Measurements from ENCODE around the gene ELMO1.
A peak's percentile ranks its signal among the peaks of the same experiment; 100 is the strongest.

ELMO1 gene

GRCh38 chr7:36970551-36971514, 477.8 kb downstream of the ELMO1 start:
- ATAC-seq = no peak
- no peak for DNase-seq

GRCh38 chr7:36969376-36969775, 479.3 kb downstream of the ELMO1 start:
- ATAC-seq = no peak
- no peak for DNase-seq

DNA sequence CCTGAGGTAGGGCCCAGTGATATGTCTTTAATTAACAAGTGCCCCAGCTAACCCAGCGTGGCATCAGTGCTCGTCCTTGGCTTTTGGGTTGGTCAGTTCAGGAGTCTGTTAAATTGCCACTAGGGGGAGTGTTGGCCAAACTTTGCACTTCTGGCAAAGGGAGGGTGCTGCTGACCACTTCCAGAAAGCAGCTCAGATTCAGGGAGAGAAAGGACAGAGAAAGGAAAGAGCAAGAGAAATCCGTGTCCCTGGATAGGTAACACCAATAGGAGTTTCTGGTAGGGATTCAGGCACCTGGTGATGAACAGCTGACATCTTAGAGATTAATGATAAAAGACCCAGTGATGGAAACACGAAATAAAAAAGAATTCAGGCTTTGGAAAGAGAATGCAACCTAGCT, 481.3 kb downstream of the ELMO1 start:
- ATAC-seq = no peak
- no peak for DNase-seq

- DNase-seq = no peak
- no peak for ATAC-seq
Observed at GRCh38 chr7:36966636-36967035, 482.0 kb downstream of the ELMO1 start.

DNA sequence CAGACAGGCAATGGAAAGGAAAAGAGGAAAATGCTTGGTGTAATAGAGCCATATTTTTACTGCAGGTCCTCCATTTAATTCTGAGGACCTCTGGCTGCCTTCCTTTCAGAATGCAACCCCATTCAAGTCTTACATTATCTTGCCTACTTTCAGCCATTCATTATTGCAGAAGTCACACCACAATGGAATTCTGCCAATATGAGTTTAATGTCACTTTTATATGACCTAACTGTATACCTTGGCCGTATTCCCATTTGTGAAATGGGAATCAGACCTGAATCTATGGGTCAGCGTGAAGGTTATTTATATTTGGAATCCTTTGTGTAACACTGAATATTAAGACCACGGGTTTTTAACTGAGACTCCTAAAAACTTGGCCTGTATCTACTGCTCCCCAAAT, 482.6 kb downstream of the ELMO1 start:
- ATAC-seq (no peak), DNase-seq (no peak)

GRCh38 chr7:36965625-36966024, 483.0 kb downstream of the ELMO1 start:
- no peak for DNase-seq

GRCh38 chr7:36964297-36964696, 484.4 kb downstream of the ELMO1 start:
- DNase-seq = no peak
- no peak for ATAC-seq

More at GRCh38 chr7:36965625-36966024, 483.0 kb downstream of the ELMO1 start:
- no peak for ATAC-seq

GRCh38 chr7:36962367-36962766, 486.3 kb downstream of the ELMO1 start:
- ATAC-seq (no peak), DNase-seq (no peak)

DNA sequence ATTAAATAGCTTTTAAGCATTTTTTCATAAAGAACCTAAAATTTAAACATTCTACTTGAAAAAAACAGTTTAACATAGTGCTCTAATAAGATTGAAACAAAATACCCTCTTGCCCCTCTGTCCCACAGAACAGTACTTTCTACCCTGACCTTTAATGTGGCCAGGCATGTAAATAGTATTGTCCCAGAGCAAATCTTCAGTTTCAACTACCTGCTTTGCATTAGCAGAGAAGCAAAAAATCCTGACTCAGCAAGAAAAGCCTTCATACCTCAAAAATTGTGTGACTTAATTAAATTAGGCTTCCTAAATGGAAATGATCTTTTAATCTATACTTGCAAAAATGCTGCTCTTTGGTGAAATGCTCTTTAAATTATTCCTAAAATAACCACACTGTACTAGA, 487.0 kb downstream of the ELMO1 start:
- DNase-seq = no peak
- ATAC-seq = no peak

DNA sequence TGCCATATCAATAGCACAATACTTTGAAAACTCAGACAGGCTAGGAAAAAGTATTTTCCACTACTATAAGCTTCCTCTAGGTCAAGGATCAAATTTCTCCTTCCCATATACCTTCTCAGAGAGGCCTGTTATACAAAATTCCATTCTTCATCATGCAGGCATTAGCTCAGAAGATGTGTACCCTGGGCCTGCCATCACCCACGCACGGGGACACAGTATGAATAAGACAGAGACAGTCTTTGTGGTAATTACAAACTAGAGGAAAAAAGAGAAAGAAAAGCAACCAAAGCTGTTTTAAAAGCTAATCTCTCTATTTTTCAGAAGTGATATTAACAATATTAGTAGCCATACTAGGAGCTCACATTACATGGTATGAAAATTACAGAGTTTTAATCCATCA, 487.6 kb downstream of the ELMO1 start:
- peak; percentile 23 for DNase-seq
- ATAC-seq = peak; percentile 61

DNA sequence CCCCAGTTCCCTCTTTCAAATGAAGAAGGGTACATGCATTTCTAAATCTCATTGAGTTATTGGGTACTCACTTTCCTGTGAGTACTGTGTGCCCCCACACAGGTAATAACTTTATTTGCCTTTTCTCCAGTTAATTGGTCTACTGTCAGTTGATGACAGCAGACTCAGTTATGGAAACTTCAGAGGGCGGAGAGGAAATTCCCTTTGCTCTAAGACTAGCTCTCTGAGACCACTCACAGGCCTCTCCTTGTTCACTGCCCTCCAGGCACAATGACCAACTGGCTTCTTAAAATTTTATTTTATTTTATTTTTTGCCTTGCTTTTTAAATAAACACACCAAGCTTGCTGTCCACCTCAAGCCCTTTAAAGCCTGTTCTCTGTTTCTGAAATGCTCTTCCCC, 488.6 kb downstream of the ELMO1 start:
- peak; percentile 63 for ATAC-seq
- peak; percentile 9 for DNase-seq

- DNase-seq (no peak), ATAC-seq (no peak)
Observed at GRCh38 chr7:36958111-36958733, 490.4 kb downstream of the ELMO1 start.

GRCh38 chr7:36957620-36958019, 491.0 kb downstream of the ELMO1 start:
- no peak for DNase-seq
- ATAC-seq = no peak

DNA sequence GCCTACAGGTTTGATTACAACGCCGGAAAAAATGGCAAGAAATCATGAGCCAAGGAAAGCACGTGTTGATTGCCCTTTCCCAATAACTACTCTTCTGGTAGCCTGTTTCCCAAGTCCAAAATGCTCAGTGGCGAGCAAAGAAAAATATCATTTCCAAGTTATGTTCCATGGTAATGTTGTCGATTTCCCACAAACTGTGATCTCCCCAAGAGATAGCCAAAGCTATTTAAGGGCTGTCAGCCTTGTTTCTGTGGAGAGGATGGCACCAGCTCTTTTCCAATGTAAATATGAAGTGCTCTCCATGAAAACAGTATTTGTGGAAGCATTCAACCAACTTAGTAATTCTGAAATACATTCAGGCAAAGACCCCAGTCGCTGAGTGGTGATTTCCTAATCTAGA, 491.9 kb downstream of the ELMO1 start:
- ATAC-seq (no peak), DNase-seq (no peak)

DNA sequence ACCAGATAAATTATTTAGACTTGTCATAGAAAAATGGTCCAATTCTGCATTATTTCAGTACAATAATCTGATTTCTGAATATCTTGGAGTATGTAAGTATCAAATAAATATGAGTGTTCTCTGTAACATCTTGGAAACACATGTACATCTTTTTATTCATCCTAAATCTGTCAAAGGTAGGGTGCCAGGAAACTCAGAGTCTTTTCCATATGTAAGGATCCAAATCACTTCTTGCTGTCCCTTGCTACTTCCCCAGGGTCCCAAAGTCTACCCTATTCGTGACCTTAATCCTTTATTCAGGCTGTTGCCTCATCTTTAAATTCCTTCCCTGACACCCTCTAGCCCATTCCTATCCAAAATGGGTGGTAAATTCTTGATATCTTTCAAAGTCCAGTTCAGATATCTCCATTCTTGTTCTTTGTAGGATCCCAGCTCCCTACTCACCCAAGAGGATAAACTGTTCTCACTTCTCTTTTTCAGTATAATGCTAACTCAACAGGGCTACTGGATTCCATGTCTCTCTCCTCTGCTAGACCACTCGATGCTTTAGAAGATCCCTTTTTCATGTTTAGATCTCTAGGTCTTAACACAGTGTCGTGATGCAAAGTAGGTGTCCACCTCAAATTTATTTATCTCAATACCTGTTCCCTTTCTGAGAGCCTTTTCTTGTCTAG, 493.1 kb downstream of the ELMO1 start:
- DNase-seq (no peak), ATAC-seq (no peak)

DNA sequence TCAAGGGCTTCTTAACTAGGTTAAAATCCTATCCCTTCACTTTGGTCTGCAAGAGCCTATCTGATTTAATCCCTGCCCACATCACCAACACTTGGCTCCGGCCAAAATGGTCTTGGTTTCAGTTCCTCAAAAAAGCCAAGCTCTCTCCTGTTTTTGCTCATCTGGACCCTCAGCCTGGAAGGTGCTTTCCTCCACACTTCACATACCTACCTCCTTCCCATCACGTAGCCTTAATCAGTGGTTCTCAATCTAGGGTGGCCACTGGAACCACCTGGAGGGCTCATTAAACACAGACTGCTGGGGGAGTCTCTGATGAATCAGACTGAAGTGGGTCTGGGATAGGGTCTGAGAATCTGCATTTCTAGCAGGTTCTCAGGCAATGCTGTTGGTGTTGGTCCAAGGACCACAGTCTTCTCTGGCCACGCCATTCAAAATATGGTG, 497.4 kb downstream of the ELMO1 start:
- DNase-seq (no peak), ATAC-seq (no peak)

GRCh38 chr7:36949711-36950600, 498.7 kb downstream of the ELMO1 start:
- DNase-seq (no peak), ATAC-seq (no peak)

DNA sequence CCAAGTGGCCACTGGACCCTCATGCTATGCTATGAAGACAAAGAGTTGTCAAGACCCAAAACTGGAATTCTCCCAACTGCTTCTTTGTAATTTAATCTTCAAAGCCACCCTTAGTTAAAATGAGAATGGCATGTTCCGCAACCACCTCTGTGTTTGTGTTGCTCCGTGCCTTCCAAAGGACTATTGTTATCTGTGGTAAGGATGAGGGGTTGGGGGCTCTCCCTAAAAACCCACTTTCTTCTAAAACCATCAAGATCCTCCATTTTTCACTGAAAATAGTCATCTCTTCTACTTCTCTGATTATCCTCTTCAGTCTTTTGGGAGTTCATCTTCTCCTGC, 502.3 kb downstream of the ELMO1 start:
- ATAC-seq (no peak), DNase-seq (no peak)

GRCh38 chr7:36945612-36946400, 502.9 kb downstream of the ELMO1 start:
- no peak for ATAC-seq
- DNase-seq = no peak

GRCh38 chr7:36944838-36945237, 503.8 kb downstream of the ELMO1 start:
- no peak for ATAC-seq
- DNase-seq = no peak
